CMK (cell line): Measurements from ENCODE around the gene TXNDC8.

Experiments
- DNase-seq: peaks from one replicate; pipeline ENCODE4 v3.0.0-alpha.2; 2010; ENCODE audit warnings: low read depth

TXNDC8 gene

DNA sequence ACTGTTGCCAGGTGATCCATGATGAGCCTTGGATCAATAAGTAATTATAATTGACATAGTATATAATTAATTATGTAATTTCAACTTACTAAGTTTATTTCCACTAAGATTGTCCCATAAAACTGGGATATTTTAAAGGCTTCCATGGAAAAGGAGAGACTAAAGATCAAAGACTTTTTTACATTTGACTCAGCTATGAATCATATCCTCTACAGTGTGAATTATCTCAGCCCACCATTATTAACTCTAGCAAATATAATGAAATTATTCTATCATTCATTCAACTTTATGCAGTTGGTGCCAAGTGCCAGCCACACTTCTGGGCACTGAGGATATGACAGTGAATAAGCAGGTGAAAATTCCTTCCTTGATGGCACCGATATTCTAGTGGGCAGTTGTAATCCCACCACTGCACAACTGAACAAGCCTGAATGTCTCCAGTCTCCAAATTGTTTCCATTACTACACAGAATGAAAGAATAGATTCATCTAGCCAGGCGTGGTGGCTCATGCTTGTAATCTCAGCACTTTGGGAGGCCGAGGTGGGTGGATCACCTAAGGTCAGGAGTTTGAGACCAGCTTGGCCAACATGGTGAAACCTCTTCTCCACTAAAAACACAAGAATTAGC, 59.5 kb downstream of the TXNDC8 start:
- no peak for DNase-seq

DNA sequence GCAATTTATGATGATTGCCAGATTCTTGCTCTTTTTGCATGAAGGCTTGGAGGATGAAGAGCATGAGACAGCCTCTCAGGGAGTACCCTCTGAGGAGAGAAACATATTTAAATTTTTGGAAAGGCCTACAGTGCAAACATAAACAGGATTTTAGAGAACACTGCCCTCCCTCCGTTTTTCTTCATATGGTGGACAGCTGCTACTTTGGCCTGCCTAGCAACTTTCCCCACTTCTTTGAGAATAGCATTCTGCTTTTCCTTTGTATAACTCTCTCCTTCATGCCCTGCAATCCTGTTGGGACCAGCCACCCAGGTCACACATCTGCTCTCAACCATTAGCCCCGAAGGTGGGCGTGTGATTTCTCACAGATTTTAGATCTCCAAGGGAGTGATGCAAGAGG, 60.9 kb downstream of the TXNDC8 start:
- no peak for DNase-seq

DNA sequence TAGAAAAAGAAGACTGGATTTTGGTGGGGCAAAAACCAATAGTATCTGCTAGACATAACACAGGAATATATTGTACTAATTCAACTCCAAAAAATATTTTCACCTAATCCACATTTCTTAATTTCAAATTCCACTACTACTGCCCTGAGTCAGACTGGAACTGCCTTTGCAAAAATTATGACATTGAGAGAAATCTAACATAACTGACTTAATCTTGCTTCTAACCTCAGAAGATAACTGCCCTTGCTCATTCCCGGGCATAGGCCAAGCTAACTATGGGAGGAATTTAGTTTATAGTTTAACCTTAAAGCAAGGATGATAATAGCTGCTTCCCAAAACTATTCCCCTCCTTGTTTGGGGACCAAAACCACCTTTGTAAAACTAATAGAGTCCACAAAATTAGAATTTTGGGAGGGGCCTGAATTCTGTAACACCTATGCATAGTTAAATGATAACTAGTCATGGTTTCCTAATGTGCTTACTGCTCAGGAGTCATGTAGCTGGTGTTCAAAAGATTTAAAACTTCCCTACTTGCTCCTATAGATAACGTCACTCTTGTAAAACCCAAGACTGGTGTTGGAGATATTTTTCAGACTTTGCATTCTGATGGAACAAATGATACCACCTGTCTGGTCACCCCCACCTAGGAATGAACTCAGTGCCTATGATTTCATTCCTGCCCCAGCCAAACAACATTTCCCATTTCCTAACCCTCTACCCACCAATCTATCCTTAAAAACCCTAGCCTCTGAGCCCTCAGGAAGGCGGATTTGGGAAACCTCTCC, 67.3 kb downstream of the TXNDC8 start:
- DNase-seq, result no peak

DNA sequence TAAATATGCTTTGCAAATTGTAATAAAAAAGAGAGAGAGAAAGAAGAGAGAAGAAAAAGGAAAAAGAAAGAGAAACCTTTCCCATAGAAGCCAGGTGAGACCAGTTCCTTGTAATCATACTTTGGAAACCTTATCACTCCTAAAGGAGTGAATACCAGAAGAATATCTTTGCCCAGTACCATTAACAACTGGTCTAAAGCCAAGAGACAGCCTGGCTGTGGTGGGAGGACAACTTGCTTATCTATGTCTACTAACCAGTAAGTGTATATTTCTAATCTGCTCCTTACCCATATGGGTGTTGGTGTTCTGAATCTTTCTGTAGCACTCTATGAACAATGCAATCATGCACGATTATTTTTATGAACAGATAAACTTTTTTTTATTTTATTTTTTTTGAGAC, 70.9 kb downstream of the TXNDC8 start:
- DNase-seq, result no peak

DNA sequence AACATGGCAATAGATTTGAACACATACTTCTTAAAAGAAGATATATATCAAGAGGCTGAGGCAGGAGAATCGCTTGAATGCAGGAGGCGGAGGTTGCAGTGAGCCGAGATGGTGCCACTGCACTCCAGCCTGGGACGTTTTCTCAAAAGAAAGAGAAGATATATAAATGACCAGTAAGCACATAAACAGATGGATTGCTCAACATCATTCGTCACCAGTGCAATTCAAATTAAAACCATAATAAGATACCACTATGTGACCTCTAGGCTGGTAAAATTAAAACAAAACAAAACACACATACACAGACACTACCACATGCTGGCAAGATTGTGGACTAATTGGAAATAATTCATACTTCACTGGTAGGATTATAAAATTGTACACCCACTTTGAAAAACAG, 76.0 kb downstream of the TXNDC8 start:
- DNase-seq, result no peak

DNA sequence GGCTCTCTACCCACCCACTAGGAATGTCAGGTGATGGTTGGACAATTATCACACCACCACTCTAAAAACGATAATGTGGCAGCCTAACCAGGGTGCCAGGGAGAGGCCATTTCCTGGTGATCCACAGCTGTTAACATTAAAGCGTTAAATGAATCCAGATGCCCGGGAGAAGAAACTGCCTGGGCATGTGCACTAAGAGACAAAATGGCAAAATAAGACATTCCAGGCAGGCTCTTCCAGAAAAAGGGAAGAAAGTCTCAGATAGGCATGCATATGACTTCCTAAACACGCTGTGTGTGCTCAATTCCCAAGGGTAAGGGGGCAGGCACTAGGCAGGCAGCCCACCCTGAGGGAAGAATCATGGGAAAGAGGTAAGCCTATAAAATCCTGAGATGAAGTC, 76.8 kb downstream of the TXNDC8 start:
- no peak for DNase-seq

DNA sequence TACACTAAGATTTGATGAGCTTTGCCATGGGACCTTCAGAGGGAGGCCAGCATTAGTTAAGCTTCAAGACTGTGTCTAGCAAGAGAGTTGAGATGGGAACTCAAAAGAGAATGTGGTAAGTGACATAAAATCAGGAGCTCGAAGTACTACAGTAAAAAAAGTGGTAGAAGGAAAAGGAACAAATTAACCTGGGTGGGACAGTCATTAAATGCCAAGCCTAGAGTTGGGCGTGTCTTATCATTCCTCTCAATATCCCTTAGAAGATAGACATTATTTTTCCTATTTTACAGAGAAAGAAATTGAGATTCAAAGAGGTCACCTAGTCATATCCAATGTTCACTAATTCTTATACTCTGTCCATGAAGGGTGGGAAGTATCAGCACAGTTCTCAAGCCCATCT, 78.1 kb downstream of the TXNDC8 start:
- DNase-seq, result no peak

DNA sequence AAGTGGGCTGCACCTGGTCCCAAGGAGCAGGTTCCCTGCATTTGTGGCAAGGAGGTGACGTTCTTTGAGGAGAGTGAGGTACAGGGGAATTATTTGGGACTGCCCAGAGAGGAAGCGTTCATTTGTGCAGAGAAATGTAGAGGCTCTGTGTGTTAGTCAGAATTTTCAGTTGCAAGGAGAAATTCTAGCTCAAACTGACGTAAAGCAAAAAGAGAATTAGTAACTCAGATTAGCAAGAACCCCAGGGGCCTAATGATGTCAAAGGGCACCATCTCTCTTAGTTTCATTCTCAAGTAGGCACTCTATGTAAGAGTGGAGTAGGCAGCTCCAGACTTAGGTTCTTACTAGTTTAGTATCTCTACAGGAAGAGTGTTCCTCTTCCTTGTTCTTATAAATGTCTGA, 79.0 kb downstream of the TXNDC8 start:
- DNase-seq, result no peak

DNA sequence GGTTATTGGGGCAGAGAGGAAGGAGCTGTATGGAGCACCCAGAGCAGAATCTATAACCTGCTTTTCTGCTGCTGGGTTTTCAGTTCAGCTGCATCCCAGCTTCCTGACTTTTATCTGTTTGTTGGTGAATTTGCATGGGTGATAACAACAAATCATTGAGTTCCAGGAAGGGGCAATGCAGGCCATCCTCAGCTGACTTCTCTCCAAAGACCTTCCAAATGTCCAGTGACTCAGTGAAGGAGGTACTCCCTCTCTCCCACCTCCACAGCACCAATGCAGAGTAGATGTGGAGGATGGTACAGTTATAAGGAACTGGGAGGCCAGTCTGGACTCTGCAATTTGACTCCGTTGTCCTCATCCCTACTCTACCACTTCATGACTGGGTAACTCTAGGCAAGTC, 79.7 kb downstream of the TXNDC8 start:
- no peak for DNase-seq

DNA sequence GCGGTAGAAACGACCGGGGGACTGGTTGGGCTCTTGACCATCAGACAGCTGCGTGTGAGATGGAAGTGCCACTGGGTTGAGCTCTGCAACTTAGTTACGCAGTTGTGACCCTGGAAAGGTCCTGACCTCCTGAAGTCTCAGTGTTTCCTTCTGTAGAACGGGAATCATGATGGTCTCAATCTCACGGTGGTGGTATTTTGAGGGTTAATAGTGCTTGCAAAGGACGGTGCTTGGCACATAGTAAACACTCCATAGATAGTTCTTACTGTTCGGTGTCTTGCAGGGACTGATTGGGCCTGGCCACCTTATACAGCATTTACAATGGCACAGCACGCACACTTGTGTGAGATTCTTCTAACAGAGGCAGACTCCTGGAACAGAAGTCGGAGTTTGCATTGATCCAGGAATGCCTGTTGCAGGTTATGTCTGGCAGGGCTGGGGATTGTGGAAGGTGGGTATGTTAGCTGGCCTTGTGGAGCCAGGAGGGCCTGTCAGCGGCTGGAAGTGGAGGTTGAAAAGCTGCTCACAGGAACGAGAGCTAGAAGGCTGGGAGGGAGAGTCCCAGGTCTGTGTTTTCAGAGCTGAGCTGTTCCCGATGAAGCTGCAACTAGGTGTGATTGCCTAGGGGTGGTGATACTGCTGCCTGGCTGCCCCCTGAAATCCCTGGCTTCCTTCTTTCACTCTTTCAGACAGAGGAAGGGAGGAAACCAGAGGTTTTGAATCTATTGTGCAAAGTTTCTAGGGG, 80.4 kb downstream of the TXNDC8 start:
- no peak for DNase-seq

DNA sequence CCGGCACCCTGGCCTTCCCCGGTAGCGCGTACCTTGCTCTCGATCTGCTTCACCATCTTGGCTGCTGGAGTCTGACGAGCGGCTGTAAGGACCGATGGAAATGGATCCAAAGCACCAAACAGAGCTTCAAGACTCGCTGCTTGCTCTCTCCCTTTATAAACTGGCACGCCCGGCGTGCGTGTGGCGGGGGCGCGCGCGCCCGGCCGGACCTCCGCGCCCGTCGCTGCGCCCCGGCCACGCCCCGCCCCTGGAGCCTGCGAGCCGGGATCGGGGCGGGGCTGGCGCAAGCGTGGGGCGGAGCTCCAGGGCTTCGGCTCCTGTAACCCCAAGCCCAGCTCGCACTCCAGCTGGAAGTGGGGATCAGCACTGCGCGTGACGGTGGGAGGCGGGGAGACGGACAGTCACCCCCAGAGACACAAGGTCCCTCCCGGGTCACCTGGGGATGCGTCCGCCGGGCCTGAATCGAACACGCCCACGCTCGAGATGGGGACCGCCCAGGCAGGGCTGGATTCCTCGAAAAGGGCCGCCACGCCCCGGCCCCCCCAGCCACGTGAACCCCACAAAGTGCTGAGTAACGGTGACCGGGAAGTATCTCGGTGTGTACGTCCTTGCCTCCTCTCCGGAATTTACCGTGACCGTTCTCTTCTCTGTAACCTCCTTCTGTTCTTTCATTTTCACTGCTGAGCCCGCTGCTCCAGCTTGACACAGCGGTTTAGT, 81.1 kb downstream of the TXNDC8 start, which contains the start of gene TXN:
Gene TXN (minus strand): TSS at position 128 of the 717 bp plus-strand sequence. CDS start 72 bp downstream, at position 56.
- peak; percentile 67 for DNase-seq

DNA sequence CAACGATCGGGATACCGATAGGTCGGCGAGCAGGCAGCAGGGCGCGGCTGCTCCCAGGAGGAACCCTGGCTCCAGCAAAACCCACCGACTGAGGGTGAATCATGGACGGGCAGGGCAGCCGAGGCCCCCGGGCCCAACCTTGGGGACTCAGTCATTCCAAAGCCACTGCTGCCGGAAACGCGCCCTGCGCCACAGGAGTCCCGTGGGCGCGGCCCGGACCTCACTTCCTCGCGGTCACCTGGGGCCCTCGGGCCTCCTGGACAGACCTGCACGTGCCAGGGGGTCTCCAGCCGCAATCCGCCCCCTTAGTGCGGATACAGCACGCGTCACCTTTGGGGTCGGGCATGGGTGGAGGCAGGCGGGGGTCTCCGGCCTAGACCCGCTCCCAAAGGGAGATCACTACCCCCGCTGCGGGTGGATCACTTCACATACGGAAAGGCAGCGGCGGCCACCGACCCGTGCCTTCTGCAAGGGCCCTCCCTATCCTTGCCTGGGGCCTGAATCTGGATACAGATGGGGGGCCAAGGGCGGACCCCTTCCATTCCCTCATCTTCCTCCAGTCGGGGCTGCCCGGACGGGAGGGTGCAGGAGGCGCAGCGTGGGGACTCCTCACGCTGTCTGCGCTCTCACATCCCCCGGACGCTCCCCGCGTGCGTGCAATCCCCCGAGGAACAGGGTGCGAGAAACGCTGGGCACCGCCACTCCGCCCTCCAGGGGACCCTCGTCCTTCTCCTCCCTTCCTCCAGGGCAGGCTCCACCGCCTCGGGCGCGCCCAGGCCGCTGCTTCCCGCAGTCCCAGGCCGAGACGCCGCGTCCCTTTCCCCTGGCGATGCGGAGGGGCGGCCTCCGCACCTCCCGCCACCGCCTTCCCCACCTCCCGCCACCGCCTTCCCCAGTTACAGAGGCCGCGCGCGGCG, 81.9 kb downstream of the TXNDC8 start:
- no peak for DNase-seq

DNA sequence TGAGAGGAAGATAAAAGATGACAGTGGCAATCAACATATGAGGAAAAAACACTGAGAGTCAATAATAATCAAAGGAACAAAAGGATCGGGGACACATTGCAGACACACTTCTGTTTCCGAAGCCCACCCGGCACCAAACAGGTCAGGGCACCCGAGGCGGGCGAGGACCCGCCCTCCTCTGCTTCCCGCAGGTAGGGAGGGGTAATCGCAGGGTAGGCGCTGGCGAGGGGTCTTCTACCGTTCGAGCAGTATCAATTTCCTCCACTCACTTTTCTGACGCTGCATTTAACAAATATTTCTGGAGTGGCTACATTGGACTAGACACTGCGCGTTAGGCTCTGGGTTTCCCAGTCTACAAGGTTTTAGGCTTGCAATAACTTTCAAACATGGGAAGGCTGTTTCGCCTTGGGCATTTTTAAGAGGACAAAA, 82.6 kb downstream of the TXNDC8 start:
- DNase-seq, result no peak

DNA sequence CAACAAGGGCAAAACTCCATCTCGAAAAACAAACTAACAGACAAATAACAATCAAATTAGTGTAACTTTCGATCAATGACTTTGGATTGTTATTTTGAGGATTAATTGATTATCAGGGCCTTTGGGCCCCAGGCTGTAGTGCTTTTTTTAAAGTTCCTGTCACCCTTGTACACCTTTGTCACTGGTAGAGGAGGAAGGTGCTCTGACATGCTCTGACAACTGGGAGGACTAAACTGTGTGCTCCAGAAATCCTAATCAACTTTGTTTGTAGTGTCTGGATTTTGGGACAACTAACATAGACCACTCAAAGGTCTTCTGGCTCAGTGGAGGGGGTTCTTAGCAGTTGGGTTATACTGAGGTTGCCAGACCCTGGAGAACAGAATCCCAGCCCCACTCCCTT, 83.2 kb downstream of the TXNDC8 start:
- DNase-seq, result no peak
